ENCODE results near the gene CRTAC1.

The CRTAC1 gene

DNA sequence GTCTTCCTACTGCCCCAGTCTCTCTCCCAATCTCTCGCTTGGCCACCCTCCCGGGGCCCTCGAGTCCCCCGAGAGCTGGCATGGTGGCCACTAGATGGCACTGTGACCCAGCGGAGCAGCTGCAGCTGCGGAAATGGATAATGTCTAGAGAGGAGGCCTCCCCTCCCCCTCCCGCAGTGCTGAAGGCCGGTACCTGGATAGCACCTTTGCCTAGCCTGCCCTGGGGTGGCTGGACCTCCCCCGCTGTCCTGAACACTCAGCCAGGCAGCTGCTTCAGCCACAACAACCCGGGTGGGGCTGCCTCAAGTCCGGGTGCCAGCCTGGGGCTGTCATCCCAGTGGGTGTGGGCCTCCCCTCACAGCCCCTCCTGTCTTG, 115.6 kb downstream of the CRTAC1 start:
- TF ChIP-seq CTCF (IDR thresholded peaks at IDR 0.05; ENCODE audit: insufficient read depth, low read depth, low read length, missing control alignments) = peak; percentile 88
- DNase-seq (ENCODE audit: low read depth) = peak; percentile 71
- no peak overlapping the region for H3K4me3 ChIP-seq (ENCODE audit: low read depth, low read length)

DNA sequence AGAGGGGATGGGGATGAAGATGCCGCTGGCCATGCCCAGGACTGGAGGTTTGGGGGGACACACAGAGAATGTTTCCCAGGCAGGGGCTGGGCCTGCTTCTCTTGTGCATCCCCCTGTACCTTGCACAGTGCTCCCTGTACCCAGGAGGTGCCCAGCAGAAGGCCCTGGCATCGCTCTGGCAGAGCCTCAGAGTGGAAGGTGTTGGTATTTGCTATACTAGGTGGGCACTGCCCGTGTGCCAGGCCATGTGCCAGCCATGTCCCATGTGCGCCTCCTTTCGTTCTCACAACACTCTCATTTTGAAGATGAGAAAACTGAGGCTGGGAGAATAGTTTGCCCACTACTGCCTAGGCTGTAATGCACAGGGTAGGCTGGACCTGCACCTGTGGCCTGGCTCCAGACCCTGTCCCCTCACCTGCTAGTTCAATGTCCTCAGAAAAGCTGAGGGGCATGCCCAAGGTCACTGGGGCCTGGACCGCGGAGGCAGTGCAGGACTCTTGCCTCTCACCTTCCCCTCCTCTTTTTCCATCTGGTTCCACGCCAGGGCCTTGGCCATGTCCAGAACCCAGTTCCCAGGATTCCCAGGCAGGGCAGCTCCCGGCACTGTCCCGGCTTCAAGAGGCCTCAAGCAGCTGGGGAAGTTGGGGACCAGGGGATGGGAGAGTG, 116.1 kb downstream of the CRTAC1 start:
- no peak for DNase-seq (ENCODE audit: low read depth)
- H3K4me3 ChIP-seq (ENCODE audit: low read depth, low read length) = no peak overlapping the region
- no peak for TF ChIP-seq CTCF (IDR thresholded peaks at IDR 0.05; ENCODE audit: insufficient read depth, low read depth, low read length, missing control alignments)

- TF ChIP-seq CTCF (IDR thresholded peaks at IDR 0.05; ENCODE audit: insufficient read depth, low read depth, low read length, missing control alignments) = no peak
- no peak overlapping the region for H3K4me3 ChIP-seq (ENCODE audit: low read depth, low read length)
- no peak for DNase-seq (ENCODE audit: low read depth)
Observed at GRCh38 chr10:97913614-97914013, 116.8 kb downstream of the CRTAC1 start.

DNA sequence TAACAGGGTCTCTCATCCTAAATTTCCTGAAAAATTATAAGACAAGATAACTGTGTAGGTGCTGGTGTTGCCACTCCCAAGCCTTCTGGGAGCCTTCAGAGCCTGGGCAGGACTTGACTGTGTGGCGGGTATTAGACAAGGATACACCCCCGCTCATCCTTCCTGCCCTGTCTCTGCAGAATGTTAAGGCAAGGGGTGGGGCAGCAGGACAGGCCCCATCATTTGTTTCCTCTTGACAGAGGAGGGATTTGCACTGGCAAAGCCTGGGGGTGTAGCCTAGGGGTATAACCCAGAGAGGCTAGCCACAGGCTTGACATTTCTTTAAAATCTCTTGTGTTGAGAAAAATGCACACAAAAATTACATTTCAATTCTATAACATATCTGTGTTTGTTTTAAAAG, 117.2 kb downstream of the CRTAC1 start:
- no peak for TF ChIP-seq CTCF (IDR thresholded peaks at IDR 0.05; ENCODE audit: insufficient read depth, low read depth, low read length, missing control alignments)
- no peak overlapping the region for H3K4me3 ChIP-seq (ENCODE audit: low read depth, low read length)
- DNase-seq (ENCODE audit: low read depth) = no peak

DNA sequence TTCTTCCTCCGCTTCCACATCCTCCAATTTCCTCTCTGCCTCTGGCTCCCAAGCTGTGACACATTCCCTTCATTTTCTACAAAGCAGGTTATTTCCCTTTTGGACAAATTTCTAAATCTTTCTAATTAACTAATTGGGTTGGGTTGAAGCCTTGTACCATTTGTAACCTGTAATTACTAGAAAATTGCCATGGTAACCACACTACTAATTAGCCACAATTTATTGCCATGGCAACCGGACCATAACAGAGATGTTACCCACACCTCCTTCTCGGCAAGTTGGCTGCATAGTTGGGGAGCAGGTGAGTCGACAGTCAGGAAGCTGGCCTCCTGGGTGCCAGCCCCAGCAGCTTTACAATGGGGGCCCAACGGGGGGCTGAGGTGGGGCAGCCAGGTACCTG, 119.2 kb downstream of the CRTAC1 start:
- no peak for DNase-seq (ENCODE audit: low read depth)
- H3K4me3 ChIP-seq (ENCODE audit: low read depth, low read length) = no peak overlapping the region
- TF ChIP-seq CTCF (IDR thresholded peaks at IDR 0.05; ENCODE audit: insufficient read depth, low read depth, low read length, missing control alignments) = no peak

- no peak for TF ChIP-seq CTCF (IDR thresholded peaks at IDR 0.05; ENCODE audit: insufficient read depth, low read depth, low read length, missing control alignments)
- DNase-seq (ENCODE audit: low read depth) = no peak
- no peak overlapping the region for H3K4me3 ChIP-seq (ENCODE audit: low read depth, low read length)
Observed at GRCh38 chr10:97910661-97911060, 119.8 kb downstream of the CRTAC1 start.

DNA sequence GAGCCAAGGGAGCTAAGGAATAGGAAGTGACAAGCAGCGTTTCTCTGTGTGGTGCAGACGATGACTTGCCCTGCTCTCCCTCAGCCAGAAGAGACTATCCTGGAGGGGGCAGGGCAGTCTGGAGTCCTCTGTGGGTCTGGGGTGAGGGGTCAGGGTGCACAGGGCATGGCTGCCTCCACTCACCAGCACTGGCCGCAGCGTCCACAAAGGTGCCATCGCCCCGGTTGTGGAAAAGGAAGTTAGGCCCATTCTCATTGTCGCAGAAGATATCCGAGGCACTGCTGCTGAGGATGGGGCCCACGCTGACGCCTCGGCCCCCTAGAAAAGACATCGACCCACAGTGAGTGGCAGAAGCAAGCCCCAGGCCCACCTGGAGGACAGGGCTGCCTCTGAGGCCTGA, 122.6 kb downstream of the CRTAC1 start:
- no peak overlapping the region for H3K4me3 ChIP-seq (ENCODE audit: low read depth, low read length)
- TF ChIP-seq CTCF (IDR thresholded peaks at IDR 0.05; ENCODE audit: insufficient read depth, low read depth, low read length, missing control alignments) = no peak
- no peak for DNase-seq (ENCODE audit: low read depth)
